Transverse colon (tissue), 4 donors: Measurements from ENCODE around the gene RALGAPA1.

Experiments used
- POLR2A ChIP-seq: fragments of 450-650 bp; IDR thresholded peaks from one replicate; pipeline ENCODE4 v1.6.1; 2016; ENCODE audit warnings: antibody characterized with exemption, mild to moderate bottlenecking, moderate library complexity
- POLR2AphosphoS5 ChIP-seq, 3 donors: sonication (generic); formaldehyde crosslinking; IDR thresholded peaks; one replicate each; pipeline ENCODE4 v1.6.1; 2016; ENCODE audit warnings: antibody characterized with exemption in 3 of 3
- TF ChIP-seq, protein P1 (sequence below), 5 experiments: fragments of 200-600 bp in 3 of 5; fragments of 450-650 bp in 2 of 5; sonication (generic) in 3 of 5; IDR thresholded peaks; 1 replicate in 2 of 5; 2 replicates in 3 of 5; pipeline ENCODE4 v1.5.1; 2016 to 2017; ENCODE audit warnings: antibody characterized with exemption in 5 of 5, inconsistent platforms in 3 of 5, mild to moderate bottlenecking in 2 of 5, moderate library complexity in 1 of 5

GRCh38 chr14:35825968-35826217, 16.8 kb upstream of the RALGAPA1 start:
- TF ChIP-seq, protein P1, sequence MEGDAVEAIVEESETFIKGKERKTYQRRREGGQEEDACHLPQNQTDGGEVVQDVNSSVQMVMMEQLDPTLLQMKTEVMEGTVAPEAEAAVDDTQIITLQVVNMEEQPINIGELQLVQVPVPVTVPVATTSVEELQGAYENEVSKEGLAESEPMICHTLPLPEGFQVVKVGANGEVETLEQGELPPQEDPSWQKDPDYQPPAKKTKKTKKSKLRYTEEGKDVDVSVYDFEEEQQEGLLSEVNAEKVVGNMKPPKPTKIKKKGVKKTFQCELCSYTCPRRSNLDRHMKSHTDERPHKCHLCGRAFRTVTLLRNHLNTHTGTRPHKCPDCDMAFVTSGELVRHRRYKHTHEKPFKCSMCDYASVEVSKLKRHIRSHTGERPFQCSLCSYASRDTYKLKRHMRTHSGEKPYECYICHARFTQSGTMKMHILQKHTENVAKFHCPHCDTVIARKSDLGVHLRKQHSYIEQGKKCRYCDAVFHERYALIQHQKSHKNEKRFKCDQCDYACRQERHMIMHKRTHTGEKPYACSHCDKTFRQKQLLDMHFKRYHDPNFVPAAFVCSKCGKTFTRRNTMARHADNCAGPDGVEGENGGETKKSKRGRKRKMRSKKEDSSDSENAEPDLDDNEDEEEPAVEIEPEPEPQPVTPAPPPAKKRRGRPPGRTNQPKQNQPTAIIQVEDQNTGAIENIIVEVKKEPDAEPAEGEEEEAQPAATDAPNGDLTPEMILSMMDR (IDR thresholded peaks at IDR 0.05) = no peak
- no peak for TF ChIP-seq POLR2A
- no peak for TF ChIP-seq POLR2AphosphoS5 (IDR thresholded peaks at IDR 0.05)
